ENCODE results near the gene OR5L1. TPM values are rescaled to one million over a fixed set of nuclear protein-coding genes. Genes with fewer than 3 reads are reported as not detected.

The OR5L1 gene
- total RNA-seq, 1 experiment from 2014 or later: not detected

DNA sequence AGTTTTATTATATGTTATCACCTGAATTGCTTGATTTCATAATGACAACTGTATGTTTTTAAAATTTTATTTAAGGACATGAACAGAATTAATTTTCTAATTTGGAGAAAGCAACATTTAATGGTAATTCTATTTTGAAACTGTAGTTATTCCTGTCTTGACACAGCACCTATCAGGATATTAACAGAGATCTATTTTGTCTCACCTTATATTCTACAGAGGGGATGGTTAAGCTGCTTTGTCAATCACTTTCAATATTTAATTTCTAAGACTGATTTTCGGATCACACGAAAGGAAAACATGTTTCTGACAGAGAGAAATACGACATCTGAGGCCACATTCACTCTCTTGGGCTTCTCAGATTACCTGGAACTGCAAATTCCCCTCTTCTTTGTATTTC is 27.3 kb downstream of the OR5L1 start, which contains the start of gene OR5D16:
TSS of gene OR5D16 (plus strand) at position 301 of the 400 bp plus-strand sequence. CDS start at position 301, 0 bp downstream.
- ATAC-seq (no peak), DNase-seq (ENCODE audit: low read depth, low spot score) (no peak)
- Histone ChIP-seq H4K20me1 (ENCODE audit: insufficient read depth) (no peaks in the 10 kb centered on the region), H3K4me3 (replicated peaks in 1 of 2; ENCODE audit: low read depth in 1 of 2, low read length in 2 of 2) (no peak within 1 kb of the TSS), H3K79me2 (ENCODE audit: insufficient read depth, low read length) (no peaks in the 10 kb centered on the region), H3K4me2 (ENCODE audit: low read length) (no peak within 1 kb of the TSS), H3K9me2 (ENCODE audit: insufficient read depth) (no peaks in the 10 kb centered on the region), H3K27ac (ENCODE audit: low read depth, low read length) (no peak within 1 kb of the TSS), H3K9ac (ENCODE audit: low read length) (no peak within 1 kb of the TSS), H3K4me1 (ENCODE audit: control insufficient read depth in 1 of 2, insufficient read depth in 2 of 2, low read length in 2 of 2) (no peaks in the 10 kb centered on the region), H3K9me3 (ENCODE audit: control insufficient read depth in 1 of 2, insufficient read depth in 1 of 2, low read depth in 1 of 2, low read length in 2 of 2) (peaks cover 11 to 22% of the 10 kb centered on the region in 2 experiments; a peak in 3 of 4 replicates), H2AFZ (ENCODE audit: low read depth, low read length, poor library complexity, severe bottlenecking) (no peak within 1 kb of the TSS), H3K27me3 (ENCODE audit: insufficient read depth, low read length) (no peaks in the 10 kb centered on the region), H3K36me3 (ENCODE audit: control insufficient read depth in 1 of 2, insufficient read depth in 2 of 2, low read length in 2 of 2) (no peaks in the 10 kb centered on the region)
- intact Hi-C loops (cut with micrococcal nuclease): no loop called here
- ChIA-PET CTCF (no interaction called here), RAD21 (ENCODE audit: low non-redundant PET in 1 of 2, low total read pairs in 2 of 2, uncharacterized antibody in 2 of 2, unreplicated experiment in 2 of 2) (no interaction called here), POLR2A (no interaction called here)
- BruUV-seq (replicated peaks): no TSS peak
- TF ChIP-seq, protein P1, sequence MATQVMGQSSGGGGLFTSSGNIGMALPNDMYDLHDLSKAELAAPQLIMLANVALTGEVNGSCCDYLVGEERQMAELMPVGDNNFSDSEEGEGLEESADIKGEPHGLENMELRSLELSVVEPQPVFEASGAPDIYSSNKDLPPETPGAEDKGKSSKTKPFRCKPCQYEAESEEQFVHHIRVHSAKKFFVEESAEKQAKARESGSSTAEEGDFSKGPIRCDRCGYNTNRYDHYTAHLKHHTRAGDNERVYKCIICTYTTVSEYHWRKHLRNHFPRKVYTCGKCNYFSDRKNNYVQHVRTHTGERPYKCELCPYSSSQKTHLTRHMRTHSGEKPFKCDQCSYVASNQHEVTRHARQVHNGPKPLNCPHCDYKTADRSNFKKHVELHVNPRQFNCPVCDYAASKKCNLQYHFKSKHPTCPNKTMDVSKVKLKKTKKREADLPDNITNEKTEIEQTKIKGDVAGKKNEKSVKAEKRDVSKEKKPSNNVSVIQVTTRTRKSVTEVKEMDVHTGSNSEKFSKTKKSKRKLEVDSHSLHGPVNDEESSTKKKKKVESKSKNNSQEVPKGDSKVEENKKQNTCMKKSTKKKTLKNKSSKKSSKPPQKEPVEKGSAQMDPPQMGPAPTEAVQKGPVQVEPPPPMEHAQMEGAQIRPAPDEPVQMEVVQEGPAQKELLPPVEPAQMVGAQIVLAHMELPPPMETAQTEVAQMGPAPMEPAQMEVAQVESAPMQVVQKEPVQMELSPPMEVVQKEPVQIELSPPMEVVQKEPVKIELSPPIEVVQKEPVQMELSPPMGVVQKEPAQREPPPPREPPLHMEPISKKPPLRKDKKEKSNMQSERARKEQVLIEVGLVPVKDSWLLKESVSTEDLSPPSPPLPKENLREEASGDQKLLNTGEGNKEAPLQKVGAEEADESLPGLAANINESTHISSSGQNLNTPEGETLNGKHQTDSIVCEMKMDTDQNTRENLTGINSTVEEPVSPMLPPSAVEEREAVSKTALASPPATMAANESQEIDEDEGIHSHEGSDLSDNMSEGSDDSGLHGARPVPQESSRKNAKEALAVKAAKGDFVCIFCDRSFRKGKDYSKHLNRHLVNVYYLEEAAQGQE (IDR thresholded peaks at IDR 0.05; ENCODE audit: low read depth): no peak
- TF ChIP-seq FOSL1 (IDR thresholded peaks at IDR 0.05; ENCODE audit: low read depth) (no peak), ELF1 (IDR thresholded peaks at IDR 0.05; ENCODE audit: borderline replicate concordance, low read depth) (no peak), SRF (IDR thresholded peaks at IDR 0.05; ENCODE audit: low read depth) (no peak), CTCF (IDR thresholded peaks at IDR 0.05 in 2 of 3, conservative IDR thresholded peaks at IDR 0.05 in 1 of 3; ENCODE audit: borderline replicate concordance in 1 of 3, insufficient read depth in 1 of 3, low read depth in 2 of 3, low read length in 2 of 3) (no peak), CBX3 (IDR thresholded peaks at IDR 0.05; ENCODE audit: low read depth) (no peak)
